Measurements from ENCODE around the gene STXBP1. TPM values are rescaled to one million over a fixed set of nuclear protein-coding genes. Genes with fewer than 3 reads are reported as not detected.
A peak's percentile ranks its signal among the peaks of the same experiment; 100 is the strongest.

STXBP1 gene
- total and polyA plus RNA-seq, 9 of the 15 experiments (the other 6 are each of a cell fraction or from before 2014, with no cell fraction given), result 4.6 to 35.1 (median 9.7) TPM

- TF ChIP-seq POLR2AphosphoS5 (IDR thresholded peaks at IDR 0.05; ENCODE audit: control insufficient read depth, insufficient read depth, low read depth, low read length) (peak; percentile 21; the same call in 1 of the 2 replicates), YY1 (IDR thresholded peaks at IDR 0.05; ENCODE audit: borderline replicate concordance in 1 of 3, control insufficient read depth in 1 of 3, extremely low read depth in 1 of 3, insufficient read depth in 3 of 3, insufficient read length in 1 of 3, insufficient replicate concordance in 2 of 3, low read depth in 1 of 3, low read length in 2 of 3) (no peak), CBFA2T3 (IDR thresholded peaks at IDR 0.05) (peak; percentile 80), SAP30 (IDR thresholded peaks at IDR 0.05; ENCODE audit: borderline replicate concordance, insufficient read depth, low read depth, low read length, poor library complexity, severe bottlenecking) (peak; percentile 27), FOXJ2 (tag; IDR thresholded peaks at IDR 0.05) (no peak), ZKSCAN8 (CRISPR knock-in tag; IDR thresholded peaks at IDR 0.05) (no peak), BHLHE40 (IDR thresholded peaks at IDR 0.05; ENCODE audit: low read length) (peak; percentile 23; the same call in 1 of the 2 replicates), SRSF1 (IDR thresholded peaks at IDR 0.05; ENCODE audit: low read depth, low read length) (no peak), FOSL1 (tag; conservative IDR thresholded peaks at IDR 0.05) (no peak)
These were observed 16.8 kb downstream of the STXBP1 start (continued) for GRCh38 chr9:127628758-127629467.

All from K562 (cell line).